ENCODE results near the gene RWDD1.

Gene RWDD1

GRCh38 chr6:116605935-116606334 lies 34.6 kb downstream of the RWDD1 start:
- DNase-seq (ENCODE audit: low read depth, low spot score) = no peak

DNA sequence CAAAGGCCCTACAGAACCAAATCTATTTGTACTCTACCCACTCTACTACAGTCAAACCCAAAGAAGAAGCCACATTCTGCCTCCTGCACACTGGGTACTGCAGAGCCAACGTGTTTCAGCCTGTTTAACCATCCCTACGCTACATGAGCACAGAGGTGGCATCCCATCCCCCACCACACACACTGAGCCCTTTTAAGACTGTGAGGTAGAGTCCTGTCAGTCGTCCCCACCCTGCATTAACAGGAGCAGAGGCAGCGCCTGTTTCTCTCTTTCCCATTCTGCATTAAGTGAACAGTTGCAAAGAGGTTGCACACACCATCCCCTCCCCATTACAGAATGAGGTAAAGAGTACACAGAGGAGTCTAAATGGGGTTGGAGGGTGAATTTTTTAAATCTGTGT lies 39.8 kb downstream of the RWDD1 start:
- no peak for DNase-seq (ENCODE audit: low read depth, low spot score)

- no peak for DNase-seq (ENCODE audit: low read depth, low spot score)
These were observed 44.8 kb downstream of the RWDD1 start, which contains the start of gene RSPH4A for GRCh38 chr6:116615937-116616736. Gene RSPH4A (plus strand): TSS chr6:116616479. CDS start chr6:116616624, 145 bp downstream.

DNA sequence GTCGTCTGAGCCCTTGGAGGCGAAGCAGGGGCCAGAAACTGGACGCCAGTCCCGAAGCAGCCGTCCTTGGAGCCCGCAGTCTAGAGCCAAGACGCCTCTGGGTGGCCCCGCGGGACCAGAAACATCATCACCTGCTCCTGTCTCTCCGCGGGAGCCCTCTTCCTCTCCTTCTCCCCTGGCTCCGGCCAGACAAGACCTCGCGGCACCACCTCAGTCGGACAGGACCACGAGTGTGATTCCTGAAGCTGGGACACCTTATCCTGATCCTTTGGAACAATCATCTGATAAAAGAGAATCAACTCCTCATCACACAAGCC lies 45.4 kb downstream of the RWDD1 start:
- no peak for DNase-seq (ENCODE audit: low read depth, low spot score)

DNA sequence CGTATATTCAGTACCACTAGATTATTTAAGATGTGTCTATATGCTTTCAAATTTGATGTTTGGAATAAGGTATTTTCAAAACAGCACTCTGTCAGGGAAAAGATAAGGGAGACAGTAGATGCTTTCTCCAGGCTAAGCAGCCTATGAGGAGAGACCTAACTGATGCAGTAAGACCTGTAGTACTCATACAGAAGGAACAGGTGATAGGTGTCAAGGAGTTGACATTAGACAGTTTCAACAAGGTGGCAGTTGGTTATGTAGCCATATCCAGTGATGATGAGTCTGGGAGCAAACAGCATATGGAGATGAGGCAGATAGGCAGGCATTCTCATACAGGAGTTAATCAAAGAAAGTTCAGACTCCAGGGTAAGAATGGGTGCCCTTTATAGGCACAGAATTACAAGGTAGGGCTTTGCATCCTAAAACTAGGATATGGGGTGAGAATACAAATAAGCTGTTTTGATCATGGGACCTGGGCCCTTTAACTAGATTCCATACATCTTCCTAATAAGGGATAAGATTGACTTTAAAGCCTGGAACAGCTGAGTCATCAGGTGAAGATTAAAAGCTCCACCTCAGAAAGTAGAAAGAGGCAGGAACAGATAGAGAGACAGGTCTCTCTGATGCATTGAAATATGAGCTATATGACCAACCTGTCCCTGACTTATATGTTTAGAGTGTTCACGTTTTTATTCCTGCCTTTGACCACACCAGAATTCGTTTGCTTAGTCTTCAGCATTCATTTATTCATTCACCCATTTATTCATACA lies 52.9 kb downstream of the RWDD1 start:
- DNase-seq (ENCODE audit: low read depth, low spot score) = no peak

- DNase-seq (ENCODE audit: low read depth, low spot score) = no peak
These were observed 54.6 kb downstream of the RWDD1 start for GRCh38 chr6:116625872-116626271.

GRCh38 chr6:116629563-116629981 lies 58.3 kb downstream of the RWDD1 start:
- DNase-seq (ENCODE audit: low read depth, low spot score) = no peak

DNA sequence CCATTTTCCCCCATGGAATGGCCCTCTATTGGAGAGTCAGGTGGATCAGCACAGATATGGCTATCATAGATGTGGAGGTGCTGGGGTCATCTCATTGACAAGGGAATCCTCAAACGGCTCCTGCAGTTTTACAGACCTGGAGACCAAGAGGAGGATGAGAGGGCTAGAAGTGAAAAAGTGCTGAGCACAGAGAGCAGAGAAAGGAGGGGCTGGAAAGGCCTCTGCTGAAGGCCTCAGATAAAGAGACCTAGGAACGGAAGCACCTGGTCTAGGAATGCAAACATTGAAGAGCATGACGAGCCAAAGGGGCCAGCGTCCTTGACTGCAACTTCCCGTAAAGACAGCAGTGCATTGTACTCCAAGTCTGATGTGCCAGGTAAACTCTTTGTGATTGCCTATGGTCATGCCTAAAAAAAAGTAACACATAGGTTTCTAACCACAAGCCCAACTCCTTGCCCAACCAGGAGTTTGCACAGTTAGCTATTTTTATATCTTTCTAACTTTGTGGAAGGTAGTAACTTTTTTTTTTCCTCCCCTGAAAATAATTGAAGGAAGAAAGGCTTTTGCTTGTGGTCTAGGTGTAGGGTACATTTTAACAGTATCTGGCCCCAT lies 60.2 kb downstream of the RWDD1 start:
- no peak for DNase-seq (ENCODE audit: low read depth, low spot score)

DNA sequence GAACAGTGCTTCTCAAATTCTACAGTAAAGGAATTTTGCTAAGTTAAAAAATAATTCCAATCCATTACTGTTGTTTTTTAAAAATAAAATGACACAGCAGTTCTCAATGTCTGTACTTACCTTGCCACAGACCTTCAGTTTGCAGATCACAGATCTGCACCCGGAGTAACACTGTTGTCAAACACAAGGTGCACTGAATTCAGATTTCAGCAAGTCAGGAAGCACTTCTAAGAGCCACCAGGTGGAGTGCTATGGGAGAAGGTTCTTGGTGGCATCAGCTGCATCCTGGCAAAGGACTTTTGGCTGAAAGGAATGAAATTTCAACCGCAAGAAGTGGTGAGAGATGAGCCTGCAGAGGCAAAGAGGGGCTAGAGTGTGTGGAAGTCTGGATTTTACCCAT lies 62.4 kb downstream of the RWDD1 start:
- DNase-seq (ENCODE audit: low read depth, low spot score) = no peak

Data from activated CD4-positive, CD25-positive, alpha-beta regulatory T cell treated with anti-CD3 and anti-CD28 coated beads, Interleukin-2, amount 50 U/mL, for 16 hours (primary cell).